Cardiac septum (tissue), 1 donor: ENCODE data around the gene FITM2. TPM values are rescaled to one million over a fixed set of nuclear protein-coding genes. Genes with fewer than 3 reads are reported as not detected.

Source experiments
- DNase-seq: peaks from one replicate; pipeline ENCODE4 v3.0.0-alpha.2; 2020; ENCODE audit warnings: low spot score
- intact Hi-C: fragments of 100-400 bp; cut with DNase I; formaldehyde crosslinking; loops from one replicate; pipeline ENCODE4 v1.14.0; 2022
- total RNA-seq: library from RNA; stranded (reverse); fragmentation: NEBNext Ultra II Directional; extraction: Animal tissue kit (Norgen Biotek cat#: 25700); gene quantifications from one replicate; pipeline ENCODE4 v1.2.1, GENCODE V29; 2021
- donor health status: DM: no; HTN: no; CAD: no.

Gene FITM2
- total RNA-seq, 1 donor from 2014 or later: 94.0 TPM

DNA sequence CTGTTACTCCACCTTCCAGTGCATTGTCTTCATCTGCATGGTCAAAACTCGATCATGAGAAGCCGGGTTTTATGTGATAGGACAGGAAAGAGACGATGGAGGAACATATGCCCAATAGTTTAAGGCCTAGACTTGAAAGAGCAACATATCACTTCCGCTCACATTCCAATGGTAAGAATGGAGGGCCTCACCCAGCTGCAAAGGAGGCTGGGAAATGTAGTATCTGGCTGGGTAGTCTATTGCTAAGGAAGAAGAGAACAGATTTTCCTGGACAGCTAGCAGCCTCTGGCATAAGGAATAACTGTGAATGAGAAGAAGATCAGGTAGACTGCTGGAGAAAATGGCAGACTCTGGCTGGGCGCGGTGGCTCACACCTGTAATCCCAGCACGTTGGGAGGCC lies 19.2 kb downstream of the FITM2 start:
- DNase-seq: no peak
- intact Hi-C loops: no loop called here

DNA sequence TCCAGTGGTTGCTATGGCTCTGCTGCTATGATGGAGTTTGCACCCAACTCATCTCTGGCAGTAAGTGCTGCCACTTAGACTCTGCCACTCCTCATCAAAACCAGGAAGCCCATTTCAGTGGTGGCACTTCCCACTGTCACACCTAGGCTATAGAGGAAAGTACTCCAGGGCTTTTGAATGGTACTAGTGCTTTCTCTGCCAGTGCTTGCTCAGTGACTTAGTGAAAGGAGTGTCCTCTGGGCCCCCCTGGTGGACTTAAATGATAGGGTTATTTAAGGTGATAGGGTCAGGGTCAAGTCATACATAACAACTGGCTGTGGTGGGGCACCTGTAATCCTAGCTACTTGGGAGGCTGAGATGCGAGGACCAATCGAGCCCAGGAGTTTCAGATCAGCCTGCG lies 22.8 kb downstream of the FITM2 start:
- intact Hi-C loops: no loop called here

DNA sequence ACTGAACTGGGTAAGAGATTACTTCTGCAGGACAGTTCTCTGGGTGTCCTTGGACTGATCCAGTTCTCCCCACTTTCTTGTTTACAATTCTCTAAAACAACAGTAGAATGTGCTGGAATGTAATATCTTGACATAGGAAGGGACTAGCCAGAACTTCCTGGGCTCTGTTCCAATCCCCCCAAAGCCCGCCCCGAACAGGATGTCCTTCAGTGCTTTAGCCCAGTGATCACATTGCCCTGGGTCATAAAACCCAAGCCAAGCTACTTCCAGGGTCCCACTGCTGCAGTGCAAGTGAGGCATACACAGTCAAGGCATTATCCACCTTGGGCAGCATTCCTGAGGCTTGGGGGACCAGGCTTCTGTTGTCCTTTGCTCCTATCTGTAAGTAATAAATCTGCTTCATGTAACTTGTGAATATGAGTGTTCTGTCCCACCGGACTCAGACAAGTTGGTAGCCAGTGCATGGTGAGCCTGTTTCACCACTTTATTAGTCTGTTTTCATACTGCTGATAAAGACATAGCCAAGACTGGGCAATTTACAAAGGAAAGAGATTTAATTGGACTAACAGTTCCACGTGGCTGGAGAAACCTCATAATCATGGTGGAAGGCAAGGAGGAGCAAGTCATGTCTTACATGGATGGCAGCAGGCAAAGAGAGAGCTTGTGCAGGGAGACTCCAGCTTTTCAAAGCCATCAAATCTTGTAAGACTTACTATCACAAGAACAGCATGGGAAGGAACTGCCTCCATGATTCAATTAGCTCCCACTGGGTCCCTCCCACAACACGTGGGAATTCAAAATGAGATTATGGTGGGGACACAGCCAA lies 23.5 kb downstream of the FITM2 start:
- intact Hi-C loops: no loop called here
- DNase-seq: no peak

More for the DNA sequence above, 22.8 kb downstream of the FITM2 start:
- no peak for DNase-seq

DNA sequence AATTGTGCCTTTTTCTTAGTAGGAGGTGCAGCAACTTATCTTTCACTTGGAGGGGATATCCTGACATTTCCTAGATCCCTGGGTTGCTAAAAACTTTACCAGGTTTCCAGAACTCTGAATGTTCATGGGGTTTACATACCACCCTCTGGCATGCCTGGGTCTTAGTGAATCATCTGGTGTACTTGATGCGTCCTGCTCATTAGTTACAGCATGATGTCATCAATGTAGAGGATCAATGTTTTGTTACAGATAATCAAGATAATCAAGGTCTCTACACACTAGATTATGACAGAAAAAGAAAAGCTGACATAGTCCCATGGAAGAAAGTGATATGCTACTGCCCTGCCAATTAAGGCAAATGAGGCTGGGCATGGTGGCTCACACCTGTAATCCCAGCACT lies 27.0 kb downstream of the FITM2 start:
- intact Hi-C loops: no loop called here
- DNase-seq: no peak

DNA sequence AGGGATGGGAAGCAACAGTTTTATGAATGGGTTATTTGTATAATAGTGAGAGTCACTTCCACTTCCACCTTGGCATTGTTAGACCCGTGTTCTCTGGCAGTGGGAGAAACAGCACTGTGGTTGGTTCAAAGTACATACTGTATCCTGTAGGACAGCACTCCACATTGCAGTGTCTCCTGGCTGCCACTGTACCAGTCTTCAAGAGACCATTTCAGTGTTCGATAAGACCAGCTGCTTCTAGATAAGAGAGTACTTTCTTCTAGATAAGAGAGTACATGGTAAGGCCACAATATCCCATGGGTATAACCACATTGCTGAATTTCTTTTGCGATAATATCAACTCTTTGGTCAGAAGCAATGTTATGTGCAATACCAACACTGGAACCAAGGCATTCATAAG lies 28.8 kb downstream of the FITM2 start:
- DNase-seq: no peak
- intact Hi-C loops: no loop called here

DNA sequence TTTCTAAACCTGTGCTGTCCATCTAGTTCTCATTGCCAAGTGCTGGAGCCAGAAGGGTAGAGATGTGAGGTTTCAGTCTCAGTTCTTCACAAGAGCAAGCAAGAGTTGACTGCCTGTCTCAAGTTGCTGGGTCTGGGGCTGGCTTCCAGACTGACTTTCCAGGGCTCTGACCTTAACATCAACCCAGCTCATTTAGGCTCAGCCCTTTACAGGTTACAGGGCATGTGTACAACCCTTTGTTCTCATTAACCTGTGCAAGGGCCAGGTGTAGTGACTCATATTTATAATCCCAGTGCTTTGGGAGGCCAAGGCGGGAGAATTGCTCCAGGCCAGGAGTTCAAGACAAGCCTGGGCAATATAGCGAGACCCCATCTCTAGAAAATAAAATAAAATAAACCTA lies 30.6 kb downstream of the FITM2 start:
- no peak for DNase-seq
- intact Hi-C loops: no loop called here

DNA sequence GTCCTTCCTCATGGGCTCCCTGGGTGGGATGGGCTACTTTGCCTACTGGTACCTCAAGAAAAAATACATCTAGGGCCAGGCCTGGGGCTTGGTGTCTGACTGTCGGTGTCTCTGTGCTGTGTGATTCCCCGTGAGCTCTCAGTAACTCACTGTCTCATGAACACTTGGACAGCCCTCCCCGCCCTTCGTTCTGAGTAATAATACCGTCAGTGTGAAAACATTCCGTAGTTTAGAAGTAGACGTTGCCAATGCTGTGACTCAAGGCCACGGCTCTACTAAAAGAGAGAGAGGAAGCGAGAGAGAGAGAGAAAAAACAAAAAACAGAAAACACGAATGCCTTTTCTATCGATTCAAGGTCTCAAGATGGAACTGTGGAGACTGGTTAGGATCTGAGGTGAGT lies 31.8 kb downstream of the FITM2 start:
- DNase-seq: no peak
- intact Hi-C loops: no loop called here

DNA sequence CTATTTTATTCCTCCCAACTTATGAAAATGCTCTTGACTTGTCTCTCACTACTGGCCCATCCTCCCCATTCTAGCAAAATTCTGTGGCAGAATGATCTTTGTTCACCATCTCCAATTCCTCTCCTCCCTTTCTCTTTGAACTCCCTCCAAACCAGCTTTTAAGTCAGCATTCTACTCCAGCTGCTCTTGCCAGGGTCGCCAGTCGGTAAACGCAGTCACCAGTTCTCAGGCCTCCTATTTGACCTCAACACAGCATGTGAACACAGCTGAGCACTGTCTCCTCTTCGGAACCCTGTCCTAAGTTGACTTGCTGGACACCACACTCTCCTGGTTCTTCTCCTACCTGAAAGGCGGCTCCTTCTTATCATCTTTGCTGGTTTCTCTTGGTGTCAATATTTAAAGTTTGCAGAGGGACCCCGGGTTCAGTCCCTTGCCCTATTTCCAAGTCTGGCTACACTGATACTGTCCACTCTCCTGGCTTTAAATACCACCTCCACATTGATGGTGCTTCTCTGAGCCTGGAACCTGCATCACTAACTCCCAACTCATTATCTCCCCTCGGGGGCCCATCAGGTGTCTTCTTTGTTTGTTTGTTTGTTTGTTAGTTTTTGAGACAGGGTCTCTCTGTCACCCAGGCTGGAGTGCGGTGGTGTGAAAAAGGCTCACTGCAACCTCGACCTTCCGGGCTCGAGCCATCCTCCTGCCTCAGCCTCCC lies 36.5 kb downstream of the FITM2 start:
- intact Hi-C loops: no loop called here
- DNase-seq: no peak

DNA sequence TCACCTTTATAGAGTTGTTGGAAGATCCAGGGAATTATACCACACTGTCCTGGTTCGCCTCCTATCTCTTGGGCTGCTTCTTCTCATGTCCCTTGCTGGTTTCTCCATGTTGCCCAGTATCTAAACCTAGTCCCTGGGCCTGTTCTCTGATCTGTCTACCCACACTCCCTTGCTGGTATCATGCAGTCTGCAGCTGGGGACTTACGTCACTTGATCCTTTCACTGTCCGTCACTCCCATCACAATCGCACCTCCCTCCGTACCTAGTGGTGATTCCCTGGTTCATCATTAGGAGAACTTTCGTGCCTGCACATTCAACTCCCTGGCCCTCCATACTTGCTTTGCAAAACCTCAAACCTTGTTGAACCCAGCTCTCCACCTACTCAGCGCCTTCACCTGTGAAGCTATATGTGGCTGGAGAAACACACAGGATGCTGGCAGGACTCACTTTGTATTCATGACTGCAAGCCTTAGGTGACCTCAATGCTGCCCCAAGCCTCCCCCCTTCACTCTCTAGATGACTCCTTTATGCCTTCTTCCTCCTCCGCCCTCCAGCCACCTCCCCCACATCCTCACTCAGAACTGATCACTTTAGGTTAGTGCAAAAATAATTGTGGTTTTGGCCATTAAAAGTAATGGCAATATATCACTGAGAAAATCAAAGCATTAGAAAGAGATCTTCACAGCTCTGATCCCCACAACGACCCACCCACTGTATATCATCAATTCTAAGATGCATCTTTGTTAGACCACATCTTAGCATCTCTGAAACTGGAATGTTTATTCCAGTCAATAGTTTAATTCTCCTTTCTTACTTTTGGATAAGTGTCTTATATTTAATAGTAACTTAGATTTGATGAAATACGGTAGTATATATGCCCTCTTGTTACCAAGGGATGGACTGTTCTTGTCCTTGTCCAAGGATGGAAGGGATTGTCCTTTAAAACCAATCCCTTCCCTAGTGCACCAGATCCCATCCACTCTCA lies 37.5 kb downstream of the FITM2 start:
- intact Hi-C loops: no loop called here
- DNase-seq: no peak

DNA sequence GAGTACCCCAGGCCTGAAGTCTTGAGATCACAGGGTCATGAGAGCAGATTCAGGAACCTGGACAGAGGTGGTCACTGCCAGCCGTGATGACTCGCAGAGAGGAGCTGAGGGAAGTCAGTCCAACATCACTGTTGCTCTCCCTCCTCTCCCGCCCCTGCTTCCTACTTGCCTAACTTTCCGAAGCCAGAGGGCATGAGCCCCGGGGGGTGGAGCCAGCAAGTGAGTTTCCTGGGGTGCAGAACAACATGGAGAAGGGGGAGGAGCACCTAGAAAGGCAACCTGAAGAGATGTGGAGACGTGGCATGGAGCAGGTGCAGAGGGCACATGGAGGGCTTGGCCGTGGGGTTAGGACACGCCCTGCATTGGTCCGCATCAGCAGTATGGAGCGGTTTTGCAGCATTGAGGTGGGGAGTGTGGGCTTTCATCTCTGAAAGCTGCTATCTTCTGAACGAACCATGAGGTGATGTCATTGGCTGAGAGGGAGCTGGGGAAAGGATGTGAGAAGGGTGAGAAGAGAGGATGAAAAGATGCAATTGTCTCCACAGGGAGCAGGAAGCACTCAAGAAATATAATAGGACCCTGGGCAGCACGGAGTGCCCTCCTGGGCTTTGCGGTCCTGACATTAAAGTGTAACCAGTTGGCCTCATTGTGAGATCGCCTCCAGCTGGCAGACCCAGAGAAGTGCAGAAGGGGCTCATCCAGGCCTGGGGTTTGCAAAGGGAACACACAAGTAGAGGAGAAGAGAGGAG lies 38.9 kb downstream of the FITM2 start:
- intact Hi-C loops: no loop called here
- no peak for DNase-seq

DNA sequence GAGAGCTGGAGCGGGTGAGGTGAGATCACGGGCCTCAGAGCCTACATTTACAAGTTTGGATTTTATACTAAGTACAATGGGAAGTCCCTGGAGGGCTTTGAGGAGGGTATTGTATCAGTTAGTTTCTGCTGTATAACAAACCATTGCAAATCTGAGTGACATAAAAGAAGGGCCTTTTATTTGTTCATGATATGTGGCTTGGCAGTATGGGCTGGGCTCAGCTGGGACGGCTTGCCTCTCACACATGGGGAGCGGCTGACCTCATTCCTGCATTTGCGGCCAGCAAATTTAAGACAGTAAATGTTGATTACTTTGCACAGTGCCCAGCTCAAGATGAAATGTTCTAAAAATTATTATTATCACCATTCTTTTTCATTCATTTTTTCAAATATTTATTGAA lies 42.2 kb downstream of the FITM2 start:
- intact Hi-C loops: no loop called here
- no peak for DNase-seq

DNA sequence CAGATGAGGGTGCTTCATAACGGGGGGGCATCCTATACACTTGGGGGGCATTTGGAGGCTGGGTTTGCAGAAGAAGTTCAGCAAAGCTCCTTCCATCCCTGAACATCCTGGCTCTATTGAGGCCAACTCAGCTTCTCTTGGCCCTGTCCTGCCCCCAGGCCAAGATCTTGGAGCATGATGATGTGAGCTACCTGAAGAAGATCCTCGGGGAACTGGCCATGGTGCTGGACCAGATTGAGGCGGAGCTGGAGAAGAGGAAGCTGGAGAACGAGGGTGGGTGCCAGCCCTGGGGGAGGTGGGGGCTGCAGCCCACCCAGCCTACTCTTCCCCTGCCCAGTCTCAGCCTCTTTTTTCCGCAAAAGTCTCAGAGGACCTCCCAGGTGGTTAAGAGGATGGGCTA lies 46.7 kb downstream of the FITM2 start:
- intact Hi-C loops: no loop called here
- no peak for DNase-seq

DNA sequence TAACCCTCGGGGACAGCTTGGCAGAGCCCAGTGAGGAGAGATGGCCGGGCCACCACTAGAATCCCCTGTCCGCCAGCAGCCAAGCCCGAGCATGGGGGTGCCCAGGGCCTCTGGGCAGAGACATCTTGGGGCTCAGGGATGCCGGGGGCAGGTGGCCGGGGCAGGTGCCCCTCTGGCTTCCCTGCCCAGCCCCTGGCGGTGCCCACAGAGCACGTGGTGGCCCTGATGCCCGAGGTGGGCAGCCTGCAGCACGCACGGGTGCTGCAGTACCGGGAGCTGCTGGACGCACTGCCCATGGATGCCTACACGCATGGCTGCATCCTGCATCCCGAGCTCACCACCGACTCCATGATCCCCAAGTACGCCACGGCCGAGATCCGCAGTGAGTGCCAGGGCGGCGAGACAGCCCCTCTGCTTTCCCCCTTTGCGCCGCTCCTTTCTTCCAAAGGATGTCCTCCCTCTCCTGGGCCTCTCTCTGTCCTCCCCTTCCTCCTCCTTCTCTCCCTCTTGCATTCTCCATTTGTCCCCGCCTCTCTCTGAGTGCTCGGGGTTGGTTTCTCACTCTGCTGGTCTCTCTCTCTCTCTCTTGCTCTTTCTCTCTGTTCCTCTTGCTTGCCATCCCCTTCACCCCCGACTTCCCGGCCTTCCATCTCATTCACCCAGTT lies 52.6 kb downstream of the FITM2 start:
- DNase-seq: no peak
- intact Hi-C loops: no loop called here

DNA sequence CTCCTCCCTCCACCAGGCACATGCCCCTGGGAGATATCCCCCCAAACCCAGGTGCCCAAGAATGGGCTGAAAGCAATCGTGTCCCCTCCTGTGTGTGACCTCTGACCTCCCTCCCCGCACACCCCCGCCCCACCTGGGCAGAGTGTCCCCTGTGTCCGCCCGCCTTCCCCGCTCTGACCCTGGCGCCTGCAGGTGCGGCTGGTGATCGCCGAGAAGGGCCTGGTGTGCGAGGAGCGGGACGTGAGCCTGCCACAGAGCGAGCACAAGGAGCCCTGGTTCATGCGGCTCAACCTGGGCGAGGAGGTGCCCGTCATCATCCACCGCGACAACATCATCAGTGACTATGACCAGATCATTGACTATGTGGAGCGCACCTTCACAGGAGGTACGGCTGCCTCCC lies 54.0 kb downstream of the FITM2 start:
- DNase-seq: no peak
- intact Hi-C loops: no loop called here

DNA sequence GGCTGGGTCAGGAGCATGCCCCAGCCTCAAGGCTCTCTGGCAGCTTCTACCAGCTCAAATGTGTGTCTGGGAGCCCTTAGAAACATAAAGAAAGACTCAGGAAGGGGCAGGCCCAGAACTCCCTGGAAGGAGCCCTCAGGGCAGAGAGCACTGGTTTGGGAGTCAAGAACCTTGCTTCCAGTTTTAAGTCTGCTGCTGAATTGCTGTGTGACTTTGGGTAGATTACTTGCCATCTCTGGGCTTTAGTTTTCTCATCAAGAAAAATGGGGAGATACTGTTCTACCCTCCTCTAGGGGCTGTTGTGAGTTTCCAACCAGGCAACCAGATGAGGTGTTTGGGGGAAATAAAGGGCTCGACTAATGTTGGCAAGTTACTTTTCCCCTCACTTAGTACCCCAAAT lies 55.1 kb downstream of the FITM2 start:
- intact Hi-C loops: no loop called here
- no peak for DNase-seq

DNA sequence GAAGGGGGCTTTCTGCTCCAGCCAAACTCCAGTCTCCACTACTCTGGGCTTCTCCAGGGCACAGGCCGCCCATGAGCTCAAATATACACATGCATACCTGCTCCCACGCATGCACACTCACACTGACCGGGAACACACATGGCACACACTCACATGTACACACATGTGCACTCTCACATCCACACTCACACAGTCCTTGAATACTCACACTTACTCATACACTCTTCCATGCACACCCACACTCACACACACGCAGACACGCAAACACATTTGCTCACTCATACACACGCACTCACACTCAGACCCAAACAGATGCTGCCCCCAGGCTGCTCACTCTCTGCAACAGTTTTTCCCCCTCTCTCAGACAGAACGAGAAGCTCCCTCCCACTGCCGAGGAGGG lies 56.9 kb downstream of the FITM2 start:
- intact Hi-C loops: no loop called here
- DNase-seq: no peak

DNA sequence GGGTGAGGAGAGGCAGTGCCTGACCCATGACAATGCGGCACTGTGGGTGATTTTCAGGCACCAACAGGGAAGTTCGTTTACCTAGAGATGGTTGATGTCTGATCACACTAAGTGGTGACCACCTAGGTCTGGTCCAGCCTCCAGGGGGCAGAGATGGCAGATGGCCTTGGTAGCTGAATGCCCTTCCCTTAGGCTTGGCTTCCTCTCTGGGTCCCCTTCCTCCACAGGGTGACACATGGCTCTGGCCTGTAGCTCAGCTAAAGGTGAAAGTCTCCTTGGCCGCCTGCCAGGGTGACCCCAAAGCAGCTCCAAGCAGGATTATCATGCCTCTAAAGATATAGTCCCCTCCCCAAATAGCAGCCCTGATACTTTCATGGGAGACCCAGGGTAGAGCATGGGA lies 57.5 kb downstream of the FITM2 start:
- intact Hi-C loops: no loop called here
- no peak for DNase-seq
